ENCODE measurements around the gene MINDY3.

MINDY3 gene

GRCh38 chr10:15738270-15738925 is 121.9 kb downstream of the MINDY3 start:
- DNase-seq (ENCODE audit: low spot score): no peak

- no peak for DNase-seq (ENCODE audit: low spot score)
Observed at GRCh38 chr10:15737656-15738055, 122.7 kb downstream of the MINDY3 start.

- DNase-seq (ENCODE audit: low spot score): no peak
Observed at GRCh38 chr10:15735763-15736162, 124.5 kb downstream of the MINDY3 start.

DNA sequence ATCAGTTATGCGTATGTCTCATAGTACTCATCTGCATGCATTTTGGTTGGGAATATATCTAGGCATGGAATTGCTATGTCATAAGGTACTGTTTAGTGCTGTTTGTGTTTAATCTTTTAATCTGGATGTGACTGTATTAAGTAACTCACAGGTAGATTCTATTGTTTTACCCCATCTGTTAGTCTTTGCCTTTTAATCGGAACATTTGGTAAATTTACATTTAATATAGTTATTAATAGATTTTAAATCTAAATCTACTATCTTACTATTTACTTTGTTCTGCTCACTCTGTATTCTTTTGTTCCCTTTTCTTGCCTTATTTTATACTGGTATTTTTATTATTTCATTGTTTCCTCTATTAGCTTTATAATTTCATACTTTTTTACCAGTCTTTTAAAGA is 130.0 kb downstream of the MINDY3 start:
- no peak for DNase-seq (ENCODE audit: low spot score)

DNA sequence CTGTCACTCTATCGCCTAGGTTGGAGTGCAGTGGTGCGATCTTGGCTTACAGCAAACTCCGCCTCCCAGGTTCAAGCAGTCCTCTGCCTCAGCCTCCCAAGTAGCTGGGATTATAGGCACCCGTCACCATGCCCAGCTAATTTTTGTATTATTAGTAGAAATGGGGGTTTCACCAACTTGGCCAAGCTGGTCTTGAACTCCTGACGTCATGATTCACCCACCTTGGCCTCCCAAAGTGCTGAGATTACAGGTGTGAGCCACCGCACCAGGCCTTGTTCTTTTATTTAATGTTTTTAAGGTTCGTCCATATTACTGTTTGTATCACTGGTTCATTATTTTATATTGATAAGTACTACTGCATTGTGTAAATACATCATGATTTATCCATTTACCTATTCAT is 130.4 kb downstream of the MINDY3 start:
- no peak for DNase-seq (ENCODE audit: low spot score)

All from globus pallidus (tissue), 1 donor.